Measurements from ENCODE around the gene USP15.

USP15 gene

GRCh38 chr12:62282057-62282774 is 22.0 kb downstream of the USP15 start:
- no peak overlapping the region for H3K4me3 ChIP-seq (ENCODE audit: low read length)
- H3K4me2 ChIP-seq (ENCODE audit: low read length) = no peak overlapping the region
- H3K4me1 ChIP-seq (ENCODE audit: control insufficient read depth, low read length) = no peaks in the 10 kb centered on the region
- no peaks in the 10 kb centered on the region for H3K9me2 ChIP-seq (replicated peaks; ENCODE audit: control insufficient read depth, low read length)
- H3K36me3 ChIP-seq (ENCODE audit: control insufficient read depth, low read length) = peaks cover 28% of the 10 kb centered on the region
- TF ChIP-seq EZH2phosphoT487 (IDR thresholded peaks at IDR 0.05; ENCODE audit: borderline replicate concordance, low read length) = no peak
- H3K27me3 ChIP-seq (ENCODE audit: control insufficient read depth, low read length) = no peaks in the 10 kb centered on the region
- no peak overlapping the region for H3K27ac ChIP-seq (ENCODE audit: low read depth, low read length)
- H3K9me3 ChIP-seq (ENCODE audit: control insufficient read depth, insufficient read depth, low read length) = no peaks in the 10 kb centered on the region
- H4K20me1 ChIP-seq (ENCODE audit: control insufficient read depth, insufficient read depth, low read depth, low read length) = peaks cover 4% of the 10 kb centered on the region
- H3F3A ChIP-seq (ENCODE audit: control insufficient read depth, insufficient read depth) = no peaks in the 10 kb centered on the region
- peaks cover 99% of the 10 kb centered on the region for H3K79me2 ChIP-seq (ENCODE audit: control insufficient read depth, low read length)

DNA sequence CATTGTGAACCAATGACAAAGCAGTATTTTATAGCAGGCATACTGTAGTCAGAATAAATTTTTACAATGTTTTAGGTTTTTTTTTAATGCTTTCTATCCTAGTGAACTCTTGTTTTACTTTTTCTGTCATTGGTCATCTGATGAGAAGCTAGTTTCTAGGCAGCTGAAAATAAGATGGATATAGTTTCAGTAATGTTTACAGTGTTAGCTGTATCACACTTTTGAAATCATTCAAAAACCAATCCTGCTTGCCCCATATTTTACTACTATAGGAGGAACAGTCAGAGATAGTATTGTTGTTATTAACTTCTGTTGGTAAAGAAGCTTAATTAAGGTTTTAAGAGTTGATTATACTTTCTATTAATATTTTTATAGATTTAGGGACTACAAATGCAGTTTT is 24.5 kb downstream of the USP15 start:
- no peaks in the 10 kb centered on the region for H3K9me2 ChIP-seq (replicated peaks; ENCODE audit: control insufficient read depth, low read length)
- no peak overlapping the region for H3K4me3 ChIP-seq (ENCODE audit: low read length)
- no peaks in the 10 kb centered on the region for H3F3A ChIP-seq (ENCODE audit: control insufficient read depth, insufficient read depth)
- no peak overlapping the region for H3K4me2 ChIP-seq (ENCODE audit: low read length)
- peaks cover 100% of the 10 kb centered on the region for H3K79me2 ChIP-seq (ENCODE audit: control insufficient read depth, low read length)
- peaks cover 4% of the 10 kb centered on the region; the same call in 1 of the 2 replicates for H3K9me3 ChIP-seq (ENCODE audit: control insufficient read depth, insufficient read depth, low read length)
- H4K20me1 ChIP-seq (ENCODE audit: control insufficient read depth, insufficient read depth, low read depth, low read length) = no peaks in the 10 kb centered on the region; the same call in 1 of the 2 replicates
- H3K4me1 ChIP-seq (ENCODE audit: control insufficient read depth, low read length) = no peaks in the 10 kb centered on the region
- no peaks in the 10 kb centered on the region for H3K27me3 ChIP-seq (ENCODE audit: control insufficient read depth, low read length)
- H3K27ac ChIP-seq (ENCODE audit: low read depth, low read length) = no peak overlapping the region
- TF ChIP-seq EZH2phosphoT487 (IDR thresholded peaks at IDR 0.05; ENCODE audit: borderline replicate concordance, low read length) = no peak
- TF ChIP-seq, protein P1, sequence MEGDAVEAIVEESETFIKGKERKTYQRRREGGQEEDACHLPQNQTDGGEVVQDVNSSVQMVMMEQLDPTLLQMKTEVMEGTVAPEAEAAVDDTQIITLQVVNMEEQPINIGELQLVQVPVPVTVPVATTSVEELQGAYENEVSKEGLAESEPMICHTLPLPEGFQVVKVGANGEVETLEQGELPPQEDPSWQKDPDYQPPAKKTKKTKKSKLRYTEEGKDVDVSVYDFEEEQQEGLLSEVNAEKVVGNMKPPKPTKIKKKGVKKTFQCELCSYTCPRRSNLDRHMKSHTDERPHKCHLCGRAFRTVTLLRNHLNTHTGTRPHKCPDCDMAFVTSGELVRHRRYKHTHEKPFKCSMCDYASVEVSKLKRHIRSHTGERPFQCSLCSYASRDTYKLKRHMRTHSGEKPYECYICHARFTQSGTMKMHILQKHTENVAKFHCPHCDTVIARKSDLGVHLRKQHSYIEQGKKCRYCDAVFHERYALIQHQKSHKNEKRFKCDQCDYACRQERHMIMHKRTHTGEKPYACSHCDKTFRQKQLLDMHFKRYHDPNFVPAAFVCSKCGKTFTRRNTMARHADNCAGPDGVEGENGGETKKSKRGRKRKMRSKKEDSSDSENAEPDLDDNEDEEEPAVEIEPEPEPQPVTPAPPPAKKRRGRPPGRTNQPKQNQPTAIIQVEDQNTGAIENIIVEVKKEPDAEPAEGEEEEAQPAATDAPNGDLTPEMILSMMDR (IDR thresholded peaks at IDR 0.05; ENCODE audit: low read depth, low read length, poor library complexity, severe bottlenecking) = no peak
- peaks cover 15% of the 10 kb centered on the region for H3K36me3 ChIP-seq (ENCODE audit: control insufficient read depth, low read length)

DNA sequence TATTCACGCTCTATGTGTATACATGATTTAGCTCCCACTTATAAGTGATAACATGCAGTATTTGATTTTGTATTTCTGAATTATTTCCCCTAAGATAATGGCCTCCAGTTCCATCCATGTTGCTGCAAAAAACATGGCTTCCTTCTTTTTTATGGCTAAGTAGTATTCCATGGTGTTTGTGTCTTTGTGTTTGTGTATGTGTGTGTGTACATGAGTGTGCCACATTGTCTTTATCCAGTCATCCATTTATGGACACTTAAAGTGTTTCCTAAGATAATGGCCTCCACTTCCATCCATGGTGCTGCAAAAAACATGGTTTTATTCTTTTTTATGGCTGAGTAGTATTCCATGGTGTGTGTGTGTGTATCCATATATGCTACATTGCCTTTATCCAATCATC is 25.1 kb downstream of the USP15 start:
- Histone ChIP-seq H3K36me3 (ENCODE audit: control insufficient read depth, low read length) (peaks cover 16% of the 10 kb centered on the region), H3F3A (ENCODE audit: control insufficient read depth, insufficient read depth) (no peaks in the 10 kb centered on the region), H4K20me1 (ENCODE audit: control insufficient read depth, insufficient read depth, low read depth, low read length) (no peaks in the 10 kb centered on the region; the same call in 1 of the 2 replicates), H3K79me2 (ENCODE audit: control insufficient read depth, low read length) (peaks cover 100% of the 10 kb centered on the region), H3K9me3 (ENCODE audit: control insufficient read depth, insufficient read depth, low read length) (peaks cover 4% of the 10 kb centered on the region; the same call in 1 of the 2 replicates), H3K4me1 (ENCODE audit: control insufficient read depth, low read length) (no peaks in the 10 kb centered on the region), H3K27me3 (ENCODE audit: control insufficient read depth, low read length) (no peaks in the 10 kb centered on the region), H3K4me3 (ENCODE audit: low read length) (no peak overlapping the region), H3K9me2 (replicated peaks; ENCODE audit: control insufficient read depth, low read length) (no peaks in the 10 kb centered on the region), H3K4me2 (ENCODE audit: low read length) (no peak overlapping the region), H3K27ac (ENCODE audit: low read depth, low read length) (no peak overlapping the region)
- TF ChIP-seq EZH2phosphoT487 (IDR thresholded peaks at IDR 0.05; ENCODE audit: borderline replicate concordance, low read length) = no peak
- TF ChIP-seq, protein P1 (IDR thresholded peaks at IDR 0.05; ENCODE audit: low read depth, low read length, poor library complexity, severe bottlenecking) = no peak

GRCh38 chr12:62288328-62288727 is 28.1 kb downstream of the USP15 start:
- Histone ChIP-seq H3K4me1 (ENCODE audit: control insufficient read depth, low read length) (no peaks in the 10 kb centered on the region), H3K9me3 (ENCODE audit: control insufficient read depth, insufficient read depth, low read length) (peaks cover 6% of the 10 kb centered on the region; the same call in 1 of the 2 replicates), H3F3A (ENCODE audit: control insufficient read depth, insufficient read depth) (no peaks in the 10 kb centered on the region), H3K27me3 (ENCODE audit: control insufficient read depth, low read length) (no peaks in the 10 kb centered on the region), H3K4me3 (ENCODE audit: low read length) (no peak overlapping the region), H3K9me2 (replicated peaks; ENCODE audit: control insufficient read depth, low read length) (no peaks in the 10 kb centered on the region), H3K79me2 (ENCODE audit: control insufficient read depth, low read length) (peaks cover 100% of the 10 kb centered on the region), H3K4me2 (ENCODE audit: low read length) (no peak overlapping the region), H3K27ac (ENCODE audit: low read depth, low read length) (no peak overlapping the region), H3K36me3 (ENCODE audit: control insufficient read depth, low read length) (peaks cover 27% of the 10 kb centered on the region), H4K20me1 (ENCODE audit: control insufficient read depth, insufficient read depth, low read depth, low read length) (no peaks in the 10 kb centered on the region)
- no peak for TF ChIP-seq EZH2phosphoT487 (IDR thresholded peaks at IDR 0.05; ENCODE audit: borderline replicate concordance, low read length)
- TF ChIP-seq, protein P1 (IDR thresholded peaks at IDR 0.05; ENCODE audit: low read depth, low read length, poor library complexity, severe bottlenecking) = no peak
